ENCODE data around the gene NIT1.

DNA sequence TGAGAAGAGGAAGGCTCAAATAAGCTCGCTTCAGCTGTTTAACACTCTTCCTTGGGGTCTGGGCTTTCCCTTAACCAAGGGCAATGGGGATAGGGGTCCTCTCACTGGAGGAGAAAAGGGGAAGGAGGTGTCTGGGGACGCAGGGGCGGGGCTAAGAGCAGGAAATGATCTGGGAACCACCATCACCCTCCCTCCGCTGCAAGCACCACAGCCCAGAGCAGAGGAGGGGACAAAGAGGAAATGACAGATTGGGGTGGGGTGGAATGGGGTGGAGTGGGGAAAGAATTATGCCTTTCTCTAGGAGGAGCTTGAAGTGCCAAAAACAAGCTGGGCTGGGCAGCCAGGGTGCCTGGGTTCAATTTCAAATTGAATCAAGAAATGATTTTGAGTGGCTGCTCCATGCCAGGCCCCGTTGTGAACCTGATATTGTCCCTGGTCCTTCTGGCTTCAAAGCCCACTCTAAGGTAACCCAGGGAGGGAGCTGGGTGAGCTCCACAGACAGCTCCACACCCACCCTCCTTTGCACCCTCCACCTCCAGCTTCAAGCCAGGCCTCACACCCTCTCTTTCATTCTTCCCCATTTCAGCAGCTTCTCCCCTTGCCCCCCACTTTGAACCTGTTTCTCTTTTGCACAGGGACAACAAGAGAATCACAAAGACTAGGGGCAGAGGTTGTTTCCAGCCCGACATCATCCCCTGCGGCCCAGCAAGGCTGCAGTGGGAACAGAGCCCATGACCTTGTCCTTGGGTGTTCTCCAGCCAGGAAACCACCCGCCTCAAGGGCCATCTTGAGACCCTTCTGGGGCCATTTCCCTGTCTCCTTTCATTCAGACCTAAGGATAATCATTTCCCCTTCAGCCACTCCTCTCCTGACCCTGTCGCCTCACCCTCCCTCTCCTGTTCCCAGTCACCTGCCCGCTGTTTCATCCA is 49.3 kb upstream of the NIT1 start:
- TF ChIP-seq EZH2phosphoT487 (IDR thresholded peaks at IDR 0.05; ENCODE audit: low read depth, severe bottlenecking, unreplicated experiment) (no peak), EZH2 (IDR thresholded peaks at IDR 0.05; ENCODE audit: borderline replicate concordance) (no peak)
